AG09309 (cell line): ENCODE results near the gene RIPOR3.
"Not testable (repeated sequence)": the region's sequence is repeated elsewhere in the genome, so short reads cannot be mapped to it uniquely, and the experiment has no call there.

Experiments
- DNase-seq: peaks from one replicate; pipeline ENCODE4 v3.0.0-alpha.2; 2010; ENCODE audit warnings: low read depth
- H3K4me3 ChIP-seq: 2 replicates; pipeline ENCODE4 v1.5.1; 2011; ENCODE audit warnings: mild to moderate bottlenecking, low read depth, low read length, moderate library complexity; ENCODE audit not compliant: control insufficient read depth
- TF ChIP-seq, protein P1 (sequence below): IDR thresholded peaks from 2 replicates; pipeline ENCODE4 v1.5.1; 2011; ENCODE audit warnings: mild to moderate bottlenecking, low read depth, low read length, inconsistent platforms; ENCODE audit not compliant: insufficient read depth, control insufficient read depth; ENCODE audit errors: missing control alignments

Gene RIPOR3

DNA sequence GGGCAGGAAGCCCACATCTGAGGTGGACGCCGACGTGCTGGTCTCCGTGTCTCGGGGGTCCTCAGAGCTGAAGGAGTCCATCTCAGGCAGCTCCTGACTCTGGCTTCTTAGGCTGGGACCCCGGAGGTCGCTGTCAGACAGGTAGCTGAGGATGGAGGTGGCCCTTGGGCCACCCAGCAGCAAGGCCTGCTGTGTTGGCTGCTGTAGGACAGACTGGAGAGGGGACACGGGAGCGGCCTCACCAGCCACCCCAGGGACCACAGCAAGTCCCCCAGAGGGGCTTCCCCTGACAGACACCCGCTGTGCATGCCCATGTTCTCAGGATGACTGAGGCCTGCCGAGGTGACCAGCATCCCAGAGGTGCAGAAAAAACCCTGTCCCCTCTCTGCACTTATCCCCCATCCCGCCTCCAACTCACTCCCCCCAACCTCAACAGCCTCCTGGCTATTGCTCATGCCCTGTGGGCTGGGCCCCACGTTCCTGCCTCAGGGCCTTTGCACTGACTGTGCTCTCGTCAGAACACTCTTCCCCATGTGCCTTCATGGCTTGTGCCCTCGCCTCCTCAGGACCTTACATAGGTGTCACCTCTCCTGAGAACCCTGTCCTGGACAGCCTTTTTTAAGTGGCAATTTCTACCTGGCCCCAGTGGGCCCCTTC is 88.8 kb downstream of the RIPOR3 start:
- no peak for DNase-seq
- TF ChIP-seq, protein P1, sequence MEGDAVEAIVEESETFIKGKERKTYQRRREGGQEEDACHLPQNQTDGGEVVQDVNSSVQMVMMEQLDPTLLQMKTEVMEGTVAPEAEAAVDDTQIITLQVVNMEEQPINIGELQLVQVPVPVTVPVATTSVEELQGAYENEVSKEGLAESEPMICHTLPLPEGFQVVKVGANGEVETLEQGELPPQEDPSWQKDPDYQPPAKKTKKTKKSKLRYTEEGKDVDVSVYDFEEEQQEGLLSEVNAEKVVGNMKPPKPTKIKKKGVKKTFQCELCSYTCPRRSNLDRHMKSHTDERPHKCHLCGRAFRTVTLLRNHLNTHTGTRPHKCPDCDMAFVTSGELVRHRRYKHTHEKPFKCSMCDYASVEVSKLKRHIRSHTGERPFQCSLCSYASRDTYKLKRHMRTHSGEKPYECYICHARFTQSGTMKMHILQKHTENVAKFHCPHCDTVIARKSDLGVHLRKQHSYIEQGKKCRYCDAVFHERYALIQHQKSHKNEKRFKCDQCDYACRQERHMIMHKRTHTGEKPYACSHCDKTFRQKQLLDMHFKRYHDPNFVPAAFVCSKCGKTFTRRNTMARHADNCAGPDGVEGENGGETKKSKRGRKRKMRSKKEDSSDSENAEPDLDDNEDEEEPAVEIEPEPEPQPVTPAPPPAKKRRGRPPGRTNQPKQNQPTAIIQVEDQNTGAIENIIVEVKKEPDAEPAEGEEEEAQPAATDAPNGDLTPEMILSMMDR = no peak
- no peak overlapping the region for H3K4me3 ChIP-seq

DNA sequence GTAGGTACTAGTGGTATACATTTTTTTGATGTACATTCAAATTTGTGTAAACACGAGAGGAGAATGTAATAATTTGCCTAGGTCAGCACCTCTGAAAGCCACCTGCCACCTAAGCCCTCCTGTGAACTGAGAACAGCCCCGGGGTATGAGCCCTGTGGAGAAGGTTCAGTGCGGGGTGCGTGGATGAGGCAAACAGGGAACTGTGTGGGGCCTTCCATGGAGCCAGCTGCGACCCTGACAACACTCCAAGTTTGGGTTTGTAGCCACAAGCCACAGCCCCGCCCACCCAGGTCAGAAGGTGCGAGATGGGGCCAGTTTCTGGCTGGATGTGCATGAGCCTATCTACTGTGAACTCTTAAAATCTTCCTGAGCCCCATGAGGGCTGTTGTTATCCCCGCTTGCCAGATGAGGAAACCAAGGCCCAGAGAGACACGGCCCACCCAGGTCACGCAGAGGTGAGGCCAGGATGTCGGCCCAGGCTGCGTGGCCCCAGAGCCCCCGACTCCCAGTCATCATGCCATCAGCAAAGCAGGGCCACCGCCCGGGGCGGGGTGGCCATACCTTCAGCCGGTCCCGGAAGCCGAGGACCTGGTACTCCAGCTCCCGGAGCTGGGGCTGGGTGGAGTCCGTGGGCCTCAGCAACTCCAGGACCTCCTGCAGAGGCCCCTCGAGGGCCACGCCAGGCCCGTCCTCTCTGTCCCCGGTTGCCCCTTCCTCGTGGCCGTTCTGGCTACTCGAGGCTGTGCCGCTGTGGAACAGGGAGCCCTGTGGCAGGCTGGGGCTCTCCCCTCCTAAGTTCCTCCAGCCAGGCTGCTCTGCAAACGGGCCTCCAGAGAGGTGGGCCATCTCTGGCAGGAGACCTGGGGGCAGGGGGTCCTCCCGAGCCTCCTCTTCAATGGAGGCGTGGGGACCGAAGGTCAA is 89.6 kb downstream of the RIPOR3 start:
- DNase-seq = no peak
- TF ChIP-seq, protein P1 = no peak
- no peak overlapping the region for H3K4me3 ChIP-seq

DNA sequence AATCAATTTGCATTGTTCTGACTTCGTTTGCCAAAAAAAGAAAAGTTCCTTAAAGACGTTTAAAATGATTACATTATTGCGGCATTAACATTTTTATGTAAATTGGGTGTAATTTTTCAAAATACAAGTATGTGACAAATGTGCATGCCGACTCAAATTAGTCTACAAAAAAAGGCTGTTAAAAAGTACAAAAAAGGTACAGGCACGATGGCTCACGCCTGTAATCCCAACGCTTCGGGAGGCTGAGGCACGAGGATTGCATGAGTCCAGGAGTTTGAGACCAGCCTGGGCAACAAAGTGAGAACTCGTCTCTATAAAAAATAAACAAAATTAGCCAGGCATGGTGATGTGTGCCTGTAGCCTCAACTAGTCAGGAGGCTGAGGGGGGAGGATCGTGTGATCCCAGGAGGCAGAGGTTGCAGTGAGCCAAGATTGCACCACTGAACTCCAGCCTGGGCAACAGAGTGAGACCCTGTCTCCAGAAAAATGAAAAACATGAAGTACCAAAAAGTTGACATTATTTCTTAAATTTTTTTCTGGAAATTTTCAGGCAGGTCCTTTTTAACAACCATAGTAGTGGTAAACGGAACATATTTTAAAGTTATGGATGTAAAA is 91.0 kb downstream of the RIPOR3 start:
- TF ChIP-seq, protein P1 = no peak
- no peak for DNase-seq
- no peak overlapping the region for H3K4me3 ChIP-seq

DNA sequence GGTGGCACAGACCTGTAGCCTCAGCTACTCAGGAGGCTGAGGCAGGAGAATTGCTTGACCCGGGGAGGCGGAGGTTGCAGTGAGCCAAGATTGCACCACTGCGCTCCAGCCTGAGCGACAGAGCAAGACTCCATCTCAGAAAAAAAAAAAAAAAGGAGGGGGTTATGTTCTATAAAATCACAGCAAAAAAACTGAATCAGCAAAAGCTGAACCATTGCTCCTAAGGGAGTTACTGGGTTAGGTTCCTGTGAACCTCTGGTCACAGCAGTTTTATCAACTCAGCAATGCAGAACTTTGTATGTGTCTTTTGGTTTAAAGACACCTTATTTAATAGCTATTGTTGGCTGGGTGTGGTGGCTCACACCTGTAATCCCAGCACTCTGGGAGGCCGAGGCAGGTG is 92.6 kb downstream of the RIPOR3 start:
- DNase-seq, H3K4me3 ChIP-seq: not testable (repeated sequence)

DNA sequence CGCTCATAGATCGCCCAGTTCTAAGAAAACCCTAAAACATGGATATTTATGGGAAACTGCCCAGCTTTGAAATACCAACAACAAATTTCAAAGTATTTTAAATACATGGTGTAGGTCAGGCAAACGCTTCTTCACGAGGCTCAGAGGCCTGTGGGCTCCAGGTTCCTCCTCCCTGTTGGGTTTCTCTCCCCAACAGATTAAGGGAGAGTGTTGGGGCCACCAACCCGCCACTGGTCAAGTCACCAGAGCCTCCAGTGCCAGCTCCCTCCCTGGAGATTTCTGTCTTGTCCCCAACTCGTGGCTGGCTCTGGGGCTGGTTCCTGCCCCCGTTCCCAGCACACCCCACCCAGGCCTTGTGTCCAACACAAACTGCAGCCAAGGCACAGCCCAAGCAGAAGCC is 93.3 kb downstream of the RIPOR3 start:
- DNase-seq = no peak
- no peak overlapping the region for H3K4me3 ChIP-seq
- TF ChIP-seq, protein P1 = no peak

DNA sequence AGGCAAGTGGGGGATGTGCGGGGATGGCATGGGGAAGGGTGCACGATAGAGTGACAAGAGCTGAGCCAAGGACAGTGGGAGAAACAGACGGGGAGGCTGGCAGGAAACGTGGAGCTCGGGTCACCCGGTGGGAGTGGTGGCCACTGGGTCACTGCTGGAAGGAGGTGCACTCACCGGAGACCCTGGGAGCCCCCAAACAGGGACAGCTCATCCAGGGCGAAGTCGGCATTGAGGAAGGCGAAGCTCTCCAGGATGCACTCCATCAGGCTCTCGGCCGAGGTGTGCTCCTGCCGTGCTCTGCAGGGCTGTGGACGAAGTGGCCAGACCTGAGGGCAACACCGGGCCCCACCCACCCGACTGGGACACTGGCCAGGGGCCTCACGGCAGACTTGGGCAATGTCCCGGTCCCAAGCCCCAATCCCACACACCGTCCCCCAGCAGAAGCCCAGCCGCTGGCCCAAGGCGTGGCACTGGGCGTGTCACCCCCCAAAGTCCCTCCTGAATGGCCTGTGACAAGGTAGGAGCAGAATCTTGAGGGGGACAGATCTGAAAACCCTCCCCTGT is 93.9 kb downstream of the RIPOR3 start:
- no peak overlapping the region for H3K4me3 ChIP-seq
- DNase-seq = no peak
- TF ChIP-seq, protein P1 = no peak
